CD14-positive monocyte (primary cell): Measurements from ENCODE around the gene DTX1. TPM values are rescaled to one million over a fixed set of nuclear protein-coding genes. Genes with fewer than 3 reads are reported as not detected.

ENCODE experiments used
- DNase-seq, 3 donors: peaks; one replicate each; pipeline ENCODE4 v3.0.0-alpha.2; 2011 to 2022
- H2AFZ ChIP-seq: 2 replicates; pipeline ENCODE4 v1.6.0; 2012; ENCODE audit warnings: mild to moderate bottlenecking, low read depth, low read length, inconsistent platforms; ENCODE audit not compliant: insufficient read depth, poor library complexity, severe bottlenecking
- H3K27ac ChIP-seq, 2 donors: 1 replicate in 1 of 2; 2 replicates in 1 of 2; pipeline ENCODE4 v1.5.1; 2012 to 2013; ENCODE audit warnings: low read length in 2 of 2, control low read depth in 1 of 2, inconsistent platforms in 1 of 2, low read depth in 1 of 2, mild to moderate bottlenecking in 1 of 2
- H3K27me3 ChIP-seq, 2 donors: one replicate each; pipeline versions ENCODE4 v1.6.0 to v1.6.1; 2011 to 2013; ENCODE audit warnings: low read length in 2 of 2; ENCODE audit not compliant: control insufficient read depth in 2 of 2, insufficient read depth in 2 of 2
- H3K36me3 ChIP-seq, 2 donors: replicated peaks in 1 of 2; 1 replicate in 1 of 2; 2 replicates in 1 of 2; pipeline versions ENCODE4 v1.5.1 to v1.6.1; 2012 to 2013; ENCODE audit warnings: low read length in 2 of 2, control low read depth in 1 of 2, inconsistent platforms in 1 of 2, mild to moderate bottlenecking in 1 of 2; ENCODE audit not compliant: insufficient read depth in 2 of 2, control insufficient read depth in 1 of 2
- H3K4me1 ChIP-seq, 2 donors: 1 replicate in 1 of 2; 2 replicates in 1 of 2; pipeline versions ENCODE4 v1.5.1 to v1.6.1; 2012 to 2013; ENCODE audit warnings: low read length in 2 of 2, control low read depth in 1 of 2, inconsistent platforms in 1 of 2, mild to moderate bottlenecking in 1 of 2, moderate library complexity in 1 of 2; ENCODE audit not compliant: insufficient read depth in 2 of 2, control insufficient read depth in 1 of 2
- H3K4me2 ChIP-seq: replicated peaks from 2 replicates; pipeline ENCODE3; 2012; ENCODE audit warnings: low read length, moderate library complexity, mild to moderate bottlenecking; ENCODE audit not compliant: poor library complexity, severe bottlenecking; ENCODE audit errors: extremely low read depth
- H3K4me3 ChIP-seq, 3 experiments: fragments of 200-600 bp in 1 of 3; sonication (generic) in 1 of 3; replicated peaks in 1 of 3; 1 replicate in 2 of 3; 2 replicates in 1 of 3; pipeline ENCODE4 v1.5.1; 2011 to 2013; ENCODE audit warnings: low read length in 3 of 3, mild to moderate bottlenecking in 3 of 3, control low read depth in 2 of 3, low read depth in 2 of 3, inconsistent platforms in 1 of 3, moderate library complexity in 1 of 3
- H3K79me2 ChIP-seq: 2 replicates; pipeline ENCODE4 v1.6.0; 2012; ENCODE audit warnings: mild to moderate bottlenecking, control low read depth, inconsistent platforms, low read length, moderate library complexity; ENCODE audit not compliant: insufficient read depth
- H3K9ac ChIP-seq: 2 replicates; pipeline ENCODE4 v1.6.0; 2017; ENCODE audit warnings: low read length, mild to moderate bottlenecking; ENCODE audit not compliant: insufficient read depth, poor library complexity, severe bottlenecking
- H3K9me3 ChIP-seq, 2 donors: replicated peaks in 1 of 2; 1 replicate in 1 of 2; 2 replicates in 1 of 2; pipeline versions ENCODE4 v1.5.1 to v1.6.1; 2012 to 2013; ENCODE audit warnings: low read length in 2 of 2, control low read depth in 1 of 2; ENCODE audit not compliant: control insufficient read depth in 1 of 2, insufficient read depth in 1 of 2
- H4K20me1 ChIP-seq: 2 replicates; pipeline ENCODE4 v1.6.0; 2012; ENCODE audit warnings: mild to moderate bottlenecking, low read length, control low read depth, moderate library complexity; ENCODE audit not compliant: insufficient read depth
- H3K27ac Mint-ChIP-seq, 7 donors: one replicate each; pipeline ENCODE4 v1.8.0; 2020; ENCODE audit warnings: mild to moderate bottlenecking in 7 of 7, mixed read lengths in 7 of 7, moderate library complexity in 6 of 7, inconsistent platforms in 2 of 7
- H3K27me3 Mint-ChIP-seq, 3 donors: one replicate each; pipeline ENCODE4 v1.8.0; 2021 to 2022; ENCODE audit warnings: low read depth in 3 of 3, mild to moderate bottlenecking in 3 of 3, mixed read lengths in 3 of 3, moderate library complexity in 3 of 3, inconsistent platforms in 1 of 3
- H3K36me3 Mint-ChIP-seq, 2 donors: one replicate each; pipeline ENCODE4 v1.8.0; 2020; ENCODE audit warnings: mixed read lengths in 2 of 2, inconsistent platforms in 1 of 2, mild to moderate bottlenecking in 1 of 2
- H3K4me1 Mint-ChIP-seq: one replicate; pipeline ENCODE4 v1.8.0; 2020; ENCODE audit warnings: mild to moderate bottlenecking, mixed read lengths
- H3K4me3 Mint-ChIP-seq, 2 donors: one replicate each; pipeline ENCODE4 v1.8.0; 2020; ENCODE audit warnings: mild to moderate bottlenecking in 2 of 2, mixed read lengths in 2 of 2, moderate library complexity in 1 of 2
- H3K9me3 Mint-ChIP-seq, 7 donors: one replicate each; pipeline ENCODE4 v1.8.0; 2020 to 2022; ENCODE audit warnings: mixed read lengths in 7 of 7, mild to moderate bottlenecking in 6 of 7, moderate library complexity in 6 of 7, inconsistent platforms in 2 of 7
- WGBS: methylation state at CpG from one replicate; pipeline ENCODE4 v1.1.5; 2013; ENCODE audit warnings: missing lambda C conversion rate; ENCODE audit not compliant: insufficient coverage; 5-methylcytosine and 5-hydroxymethylcytosine counted together
- intact Hi-C, 2 donors: fragments of 100-400 bp; cut with micrococcal nuclease; formaldehyde crosslinking; loops; one replicate each; pipeline versions ENCODE4 v1.15.0 to v1.15.1; 2023
- polyA plus RNA-seq, 3 donors: library from polyadenylated mRNA; depleted of rRNA in 1 of 3; unstranded in 2 of 3; stranded (reverse) in 1 of 3; fragments of 300-500 nt in 2 of 3; fragments of >200 nt in 1 of 3; fragmentation: Illumina TruSeq in 2 of 3; gene quantifications; 1 replicate in 2 of 3; 2 replicates in 1 of 3; pipeline ENCODE4 v1.2.3, GENCODE V29; 2012 to 2021
- TF ChIP-seq, protein P1 (sequence below): fragments of 200-600 bp; IDR thresholded peaks from one replicate; pipeline ENCODE4 v1.8.0; 2022; ENCODE audit warnings: antibody characterized with exemption, mild to moderate bottlenecking

Gene DTX1
- polyA plus RNA-seq, 3 donors = 0.04 TPM; not detected in 1

- Mint-ChIP-seq H3K4me1 (no peaks in the 10 kb centered on the region), H3K4me3 (no peak overlapping the region)
Observed at GRCh38 chr12:113067987-113068935, 11.7 kb downstream of the DTX1 start.

DNA sequence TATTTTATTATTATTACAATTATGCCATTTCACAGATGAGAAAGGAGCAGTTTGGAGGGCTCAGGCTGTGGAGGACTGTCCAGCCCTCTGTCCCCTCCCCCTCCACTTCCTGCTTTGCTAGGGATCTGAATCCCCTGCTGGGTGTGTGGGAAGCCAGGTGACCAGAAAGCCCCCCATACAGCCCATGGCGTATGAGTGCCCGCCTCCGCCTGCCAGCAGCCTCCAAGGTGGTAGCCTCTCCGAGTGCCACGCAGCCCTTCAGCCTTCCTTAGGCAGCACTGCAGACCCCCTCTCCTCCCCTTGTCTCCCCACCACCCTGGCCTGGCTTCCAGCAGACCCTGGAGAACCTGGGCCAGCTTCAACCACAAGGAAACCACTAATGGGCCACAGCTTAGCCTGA is 12.6 kb downstream of the DTX1 start:
- Mint-ChIP-seq H3K36me3 (no peaks in the 10 kb centered on the region), H3K27me3 (peaks cover 5 to 14% (median 10%) of the 10 kb centered on the region in 3 donors), H3K4me1 (no peaks in the 10 kb centered on the region), H3K4me3 (no peak overlapping the region), H3K9me3 (peaks cover 0 to 2% (median 0%) of the 10 kb centered on the region in 7 donors), H3K27ac (peak overlapping the region in 1 of 7 donors; percentile 41)
- Histone ChIP-seq H3K27ac (no peak overlapping the region), H4K20me1 (no peaks in the 10 kb centered on the region), H3K9ac (no peak overlapping the region), H3K27me3 (no peaks in the 10 kb centered on the region), H3K4me3 (no peak overlapping the region), H3K79me2 (no peaks in the 10 kb centered on the region), H3K36me3 (no peaks in the 10 kb centered on the region), H3K4me2 (no peak overlapping the region), H3K9me3 (no peaks in the 10 kb centered on the region), H2AFZ (no peak overlapping the region), H3K4me1 (no peaks in the 10 kb centered on the region)
- intact Hi-C loops = no loop called here
- TF ChIP-seq, protein P1, sequence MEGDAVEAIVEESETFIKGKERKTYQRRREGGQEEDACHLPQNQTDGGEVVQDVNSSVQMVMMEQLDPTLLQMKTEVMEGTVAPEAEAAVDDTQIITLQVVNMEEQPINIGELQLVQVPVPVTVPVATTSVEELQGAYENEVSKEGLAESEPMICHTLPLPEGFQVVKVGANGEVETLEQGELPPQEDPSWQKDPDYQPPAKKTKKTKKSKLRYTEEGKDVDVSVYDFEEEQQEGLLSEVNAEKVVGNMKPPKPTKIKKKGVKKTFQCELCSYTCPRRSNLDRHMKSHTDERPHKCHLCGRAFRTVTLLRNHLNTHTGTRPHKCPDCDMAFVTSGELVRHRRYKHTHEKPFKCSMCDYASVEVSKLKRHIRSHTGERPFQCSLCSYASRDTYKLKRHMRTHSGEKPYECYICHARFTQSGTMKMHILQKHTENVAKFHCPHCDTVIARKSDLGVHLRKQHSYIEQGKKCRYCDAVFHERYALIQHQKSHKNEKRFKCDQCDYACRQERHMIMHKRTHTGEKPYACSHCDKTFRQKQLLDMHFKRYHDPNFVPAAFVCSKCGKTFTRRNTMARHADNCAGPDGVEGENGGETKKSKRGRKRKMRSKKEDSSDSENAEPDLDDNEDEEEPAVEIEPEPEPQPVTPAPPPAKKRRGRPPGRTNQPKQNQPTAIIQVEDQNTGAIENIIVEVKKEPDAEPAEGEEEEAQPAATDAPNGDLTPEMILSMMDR = no peak
- 59% methylated on average over 4 of the region's 5 CpGs for WGBS
- DNase-seq = no peak

More at GRCh38 chr12:113067987-113068935, 11.7 kb downstream of the DTX1 start:
- Histone ChIP-seq H4K20me1 (no peaks in the 10 kb centered on the region), H2AFZ (no peak overlapping the region), H3K36me3 (no peaks in the 10 kb centered on the region), H3K9ac (no peak overlapping the region), H3K9me3 (no peaks in the 10 kb centered on the region), H3K79me2 (no peaks in the 10 kb centered on the region), H3K27ac (no peak overlapping the region), H3K4me3 (no peak overlapping the region), H3K4me2 (no peak overlapping the region), H3K4me1 (no peaks in the 10 kb centered on the region), H3K27me3 (no peaks in the 10 kb centered on the region)
- WGBS = 93% methylated on average over 7 of the region's 10 CpGs
- H3K27me3 Mint-ChIP-seq = peaks cover 1 to 15% (median 12%) of the 10 kb centered on the region in 3 donors
- DNase-seq = no peak
- H3K27ac Mint-ChIP-seq = no peak overlapping the region
- intact Hi-C loops = no loop called here
- H3K36me3 Mint-ChIP-seq = no peaks in the 10 kb centered on the region
- peaks cover 0 to 2% (median 0%) of the 10 kb centered on the region in 7 donors for H3K9me3 Mint-ChIP-seq
- TF ChIP-seq, protein P1 = no peak
